ENCODE results near the gene PRKCH.

GRCh38 chr14:61290701-61291100, 30.7 kb upstream of the PRKCH start:
- TF ChIP-seq CTCF (IDR thresholded peaks at IDR 0.05; ENCODE audit: poor library complexity) (no peak), EZH2 (IDR thresholded peaks at IDR 0.05; ENCODE audit: borderline replicate concordance) (no peak)

All from hepatocyte (in vitro differentiated cells).